ENCODE data around the gene UBR4.

UBR4 gene

GRCh38 chr1:19096990-19097389, 113.1 kb downstream of the UBR4 start:
- TF ChIP-seq CTCF (IDR thresholded peaks at IDR 0.05; ENCODE audit: low read depth, low read length, missing control alignments): no peak
- no peak for DNase-seq (ENCODE audit: low read depth)
- H3K4me3 ChIP-seq (ENCODE audit: low read depth, low read length): no peak overlapping the region

- no peak overlapping the region for H3K4me3 ChIP-seq (ENCODE audit: low read depth, low read length)
- no peak for TF ChIP-seq CTCF (IDR thresholded peaks at IDR 0.05; ENCODE audit: low read depth, low read length, missing control alignments)
- no peak for DNase-seq (ENCODE audit: low read depth)
These were observed 113.8 kb downstream of the UBR4 start for GRCh38 chr1:19096036-19096833.

- TF ChIP-seq CTCF (IDR thresholded peaks at IDR 0.05; ENCODE audit: low read depth, low read length, missing control alignments): no peak
- DNase-seq (ENCODE audit: low read depth): no peak
These were observed 118.7 kb downstream of the UBR4 start for GRCh38 chr1:19091196-19091953.

GRCh38 chr1:19089524-19089923, 120.5 kb downstream of the UBR4 start:
- H3K4me3 ChIP-seq (ENCODE audit: low read depth, low read length): no peak overlapping the region
- TF ChIP-seq CTCF (IDR thresholded peaks at IDR 0.05; ENCODE audit: low read depth, low read length, missing control alignments): no peak
- DNase-seq (ENCODE audit: low read depth): no peak

More at GRCh38 chr1:19091196-19091953, 118.7 kb downstream of the UBR4 start:
- H3K4me3 ChIP-seq (ENCODE audit: low read depth, low read length): no peak overlapping the region

GRCh38 chr1:19088717-19089442, 121.2 kb downstream of the UBR4 start:
- DNase-seq (ENCODE audit: low read depth): no peak
- no peak overlapping the region for H3K4me3 ChIP-seq (ENCODE audit: low read depth, low read length)
- TF ChIP-seq CTCF (IDR thresholded peaks at IDR 0.05; ENCODE audit: low read depth, low read length, missing control alignments): no peak

GRCh38 chr1:19087737-19088594, 122.1 kb downstream of the UBR4 start:
- DNase-seq (ENCODE audit: low read depth): no peak
- no peak for TF ChIP-seq CTCF (IDR thresholded peaks at IDR 0.05; ENCODE audit: low read depth, low read length, missing control alignments)
- H3K4me3 ChIP-seq (ENCODE audit: low read depth, low read length): no peak overlapping the region
